ACC112 (cell line): ENCODE measurements around the gene SLC4A11.
"Not testable (repeated sequence)": the region's sequence is repeated elsewhere in the genome, so short reads cannot be mapped to it uniquely, and the experiment has no call there.

ENCODE experiments used
- H2AFZ ChIP-seq: fragments of 200-600 bp; sonication (generic); one replicate; pipeline ENCODE4 v1.6.0; 2017; ENCODE audit warnings: antibody characterized with exemption, low read length; ENCODE audit not compliant: unreplicated experiment
- H3K27ac ChIP-seq: fragments of 200-600 bp; sonication (generic); 2 replicates; pipeline ENCODE4 v1.5.1; 2014; ENCODE audit warnings: low read depth, mild to moderate bottlenecking, antibody characterized with exemption, low read length, moderate library complexity
- H3K27me3 ChIP-seq: fragments of 200-600 bp; sonication (generic); 2 replicates; pipeline ENCODE4 v1.6.1; 2014; ENCODE audit warnings: mild to moderate bottlenecking, antibody characterized with exemption, low read length, moderate library complexity, mixed read lengths; ENCODE audit not compliant: insufficient read depth
- H3K36me3 ChIP-seq: fragments of 200-600 bp; sonication (generic); 2 replicates; pipeline ENCODE4 v1.6.1; 2016; ENCODE audit warnings: mild to moderate bottlenecking, antibody characterized with exemption, low read length, moderate library complexity, mixed read lengths; ENCODE audit not compliant: insufficient read depth
- H3K4me1 ChIP-seq: fragments of 200-600 bp; sonication (generic); one replicate; pipeline ENCODE4 v1.6.1; 2016; ENCODE audit warnings: low read length, mixed read lengths; ENCODE audit not compliant: insufficient read depth, unreplicated experiment, control insufficient read depth
- H3K4me3 ChIP-seq: fragments of 200-600 bp; sonication (generic); 2 replicates; pipeline ENCODE4 v1.5.1; 2014; ENCODE audit warnings: mild to moderate bottlenecking, low read depth, low read length
- H3K79me2 ChIP-seq: fragments of 200-600 bp; sonication (generic); one replicate; pipeline ENCODE4 v1.6.0; 2016; ENCODE audit warnings: low read length; ENCODE audit not compliant: control insufficient read depth, unreplicated experiment, insufficient read depth

The SLC4A11 gene

GRCh38 chr20:3218307-3218988 lies 20.5 kb downstream of the SLC4A11 start:
- no peaks in the 10 kb centered on the region for H3K79me2 ChIP-seq
- no peak overlapping the region for H3K4me3 ChIP-seq
- H3K27ac ChIP-seq: no peak overlapping the region
- H3K4me1 ChIP-seq: no peaks in the 10 kb centered on the region
- no peaks in the 10 kb centered on the region for H3K36me3 ChIP-seq
- H3K27me3 ChIP-seq: no peaks in the 10 kb centered on the region
- H2AFZ ChIP-seq: peak overlapping the region; percentile 25

GRCh38 chr20:3215359-3215917 lies 23.6 kb downstream of the SLC4A11 start:
- not testable (repeated sequence) for H3K27ac ChIP-seq, H2AFZ ChIP-seq, H3K36me3 ChIP-seq, H3K4me3 ChIP-seq, H3K4me1 ChIP-seq, H3K27me3 ChIP-seq
- peaks cover 17% of the 10 kb centered on the region for H3K79me2 ChIP-seq

GRCh38 chr20:3213226-3213625 lies 25.8 kb downstream of the SLC4A11 start:
- Histone ChIP-seq H3K27me3 (no peaks in the 10 kb centered on the region), H3K4me1 (peaks cover 10% of the 10 kb centered on the region), H3K36me3 (no peaks in the 10 kb centered on the region), H3K4me3 (no peak overlapping the region), H2AFZ (no peak overlapping the region), H3K79me2 (peaks cover 34% of the 10 kb centered on the region), H3K27ac (no peak overlapping the region)

- peak overlapping the region; percentile 99 for H2AFZ ChIP-seq
- no peaks in the 10 kb centered on the region for H3K27me3 ChIP-seq
- peaks cover 34% of the 10 kb centered on the region for H3K79me2 ChIP-seq
These were observed 28.6 kb downstream of the SLC4A11 start for GRCh38 chr20:3210346-3210745.

GRCh38 chr20:3209946-3210317 lies 29.1 kb downstream of the SLC4A11 start:
- Histone ChIP-seq H3K27ac (no peak overlapping the region; the same call in 1 of the 2 replicates), H3K79me2 (peaks cover 34% of the 10 kb centered on the region), H3K4me3 (peak overlapping the region; percentile 99), H3K27me3 (no peaks in the 10 kb centered on the region), H2AFZ (peak overlapping the region; percentile 99), H3K36me3 (no peaks in the 10 kb centered on the region), H3K4me1 (peaks cover 14% of the 10 kb centered on the region)

More at GRCh38 chr20:3210346-3210745, 28.6 kb downstream of the SLC4A11 start:
- Histone ChIP-seq H3K4me3 (peak overlapping the region; percentile 99), H3K4me1 (peaks cover 14% of the 10 kb centered on the region), H3K27ac (no peak overlapping the region), H3K36me3 (no peaks in the 10 kb centered on the region)

- H3K36me3 ChIP-seq: no peaks in the 10 kb centered on the region
These were observed 29.6 kb downstream of the SLC4A11 start, which contains the start of gene ITPA for GRCh38 chr20:3209257-3209945. TSS of gene ITPA (plus strand) at chr20:3209498. CDS start at chr20:3209552, 54 bp downstream.

GRCh38 chr20:3208786-3209256 lies 30.2 kb downstream of the SLC4A11 start:
- peaks cover 37% of the 10 kb centered on the region for H3K79me2 ChIP-seq

More at GRCh38 chr20:3209257-3209945, 29.6 kb downstream of the SLC4A11 start, which contains the start of gene ITPA:
- H3K79me2 ChIP-seq: peaks cover 34% of the 10 kb centered on the region
- peak within 1 kb of the TSS; percentile 56 for H3K27ac ChIP-seq
- no peaks in the 10 kb centered on the region for H3K27me3 ChIP-seq
- peaks cover 14% of the 10 kb centered on the region for H3K4me1 ChIP-seq
- H2AFZ ChIP-seq: peak within 1 kb of the TSS; percentile 99
- peak within 1 kb of the TSS; percentile 99 for H3K4me3 ChIP-seq

GRCh38 chr20:3204124-3204794 lies 34.7 kb downstream of the SLC4A11 start, which contains the start of gene DDRGK1:
TSS of gene DDRGK1 (minus strand) at chr20:3204682. CDS start at chr20:3204627, 55 bp downstream.
- H3K27ac ChIP-seq: peak within 1 kb of the TSS; percentile 31; the same call in 1 of the 2 replicates

More at GRCh38 chr20:3208786-3209256, 30.2 kb downstream of the SLC4A11 start:
- H2AFZ ChIP-seq: peak overlapping the region; percentile 99
- H3K36me3 ChIP-seq: no peaks in the 10 kb centered on the region
- peak overlapping the region; percentile 99 for H3K4me3 ChIP-seq
- H3K4me1 ChIP-seq: peaks cover 14% of the 10 kb centered on the region
- H3K27ac ChIP-seq: peak overlapping the region; percentile 56; the same call in 1 of the 2 replicates
- no peaks in the 10 kb centered on the region for H3K27me3 ChIP-seq

GRCh38 chr20:3203315-3204123 lies 35.5 kb downstream of the SLC4A11 start:
- Histone ChIP-seq H3K4me1 (peaks cover 15% of the 10 kb centered on the region), H3K79me2 (peaks cover 21% of the 10 kb centered on the region), H3K36me3 (no peaks in the 10 kb centered on the region; the same call in 1 of the 2 replicates), H3K27ac (peak overlapping the region; percentile 31; the same call in 1 of the 2 replicates), H2AFZ (peak overlapping the region; percentile 92), H3K27me3 (no peaks in the 10 kb centered on the region), H3K4me3 (peak overlapping the region; percentile 93)

More at GRCh38 chr20:3204124-3204794, 34.7 kb downstream of the SLC4A11 start, which contains the start of gene DDRGK1:
- Histone ChIP-seq H3K79me2 (peaks cover 26% of the 10 kb centered on the region), H3K36me3 (no peaks in the 10 kb centered on the region; the same call in 1 of the 2 replicates), H3K4me3 (peak within 1 kb of the TSS; percentile 93), H3K27me3 (no peaks in the 10 kb centered on the region), H2AFZ (peak within 1 kb of the TSS; percentile 92), H3K4me1 (peaks cover 16% of the 10 kb centered on the region)
